Vagina (tissue), 2 donors: ENCODE results near the gene COL25A1.

Experiments used
- CTCF ChIP-seq, 3 experiments: fragments of 450-650 bp in 2 of 3; fragments of 200-600 bp in 1 of 3; sonication (generic) in 1 of 3; IDR thresholded peaks; one replicate each; pipeline ENCODE4 v1.5.1; 2017 to 2019; ENCODE audit warnings: antibody characterized with exemption in 3 of 3, mild to moderate bottlenecking in 2 of 3, moderate library complexity in 2 of 3
- POLR2A ChIP-seq, 2 donors: fragments of 450-650 bp; IDR thresholded peaks; one replicate each; pipeline ENCODE4 v1.6.1; 2017; ENCODE audit warnings: antibody characterized with exemption in 2 of 2, mild to moderate bottlenecking in 2 of 2, moderate library complexity in 2 of 2

DNA sequence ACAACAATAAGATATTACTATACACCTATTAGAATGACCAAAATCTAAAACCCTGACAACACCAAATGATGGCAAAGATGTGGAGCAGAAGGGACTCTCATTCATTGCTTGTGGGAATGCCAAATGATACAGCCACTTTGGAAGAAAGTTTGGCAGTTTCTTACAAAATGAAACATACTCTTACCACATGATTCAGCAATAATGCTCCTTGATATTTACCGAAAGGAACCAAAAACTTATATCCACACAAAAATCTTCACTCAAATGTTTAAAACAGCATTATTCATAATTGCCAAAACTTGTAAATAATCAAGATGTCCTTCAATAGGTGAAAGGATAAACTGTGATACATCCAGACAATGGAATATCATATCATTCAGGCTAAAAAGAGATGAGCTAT, 180.9 kb downstream of the COL25A1 start:
- no peak for TF ChIP-seq CTCF (IDR thresholded peaks at IDR 0.05)
- no peak for TF ChIP-seq POLR2A (IDR thresholded peaks at IDR 0.05)
